Stimulated activated CD8-positive, alpha-beta memory T cell treated with anti-CD3 and anti-CD28 coated beads, Interleukin-15, amount 100 ng/mL, for 4 hours (primary cell): ENCODE measurements around the gene CCDC107.
"Not testable (repeated sequence)": the region's sequence is repeated elsewhere in the genome, so short reads cannot be mapped to it uniquely, and the experiment has no call there.

ENCODE experiments used
- DNase-seq, 2 donors: peaks; one replicate each; pipeline ENCODE4 v3.0.0-alpha.2; 2020; ENCODE audit warnings: low read depth in 2 of 2

The CCDC107 gene, protein sequence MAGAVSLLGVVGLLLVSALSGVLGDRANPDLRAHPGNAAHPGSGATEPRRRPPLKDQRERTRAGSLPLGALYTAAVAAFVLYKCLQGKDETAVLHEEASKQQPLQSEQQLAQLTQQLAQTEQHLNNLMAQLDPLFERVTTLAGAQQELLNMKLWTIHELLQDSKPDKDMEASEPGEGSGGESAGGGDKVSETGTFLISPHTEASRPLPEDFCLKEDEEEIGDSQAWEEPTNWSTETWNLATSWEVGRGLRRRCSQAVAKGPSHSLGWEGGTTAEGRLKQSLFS

DNA sequence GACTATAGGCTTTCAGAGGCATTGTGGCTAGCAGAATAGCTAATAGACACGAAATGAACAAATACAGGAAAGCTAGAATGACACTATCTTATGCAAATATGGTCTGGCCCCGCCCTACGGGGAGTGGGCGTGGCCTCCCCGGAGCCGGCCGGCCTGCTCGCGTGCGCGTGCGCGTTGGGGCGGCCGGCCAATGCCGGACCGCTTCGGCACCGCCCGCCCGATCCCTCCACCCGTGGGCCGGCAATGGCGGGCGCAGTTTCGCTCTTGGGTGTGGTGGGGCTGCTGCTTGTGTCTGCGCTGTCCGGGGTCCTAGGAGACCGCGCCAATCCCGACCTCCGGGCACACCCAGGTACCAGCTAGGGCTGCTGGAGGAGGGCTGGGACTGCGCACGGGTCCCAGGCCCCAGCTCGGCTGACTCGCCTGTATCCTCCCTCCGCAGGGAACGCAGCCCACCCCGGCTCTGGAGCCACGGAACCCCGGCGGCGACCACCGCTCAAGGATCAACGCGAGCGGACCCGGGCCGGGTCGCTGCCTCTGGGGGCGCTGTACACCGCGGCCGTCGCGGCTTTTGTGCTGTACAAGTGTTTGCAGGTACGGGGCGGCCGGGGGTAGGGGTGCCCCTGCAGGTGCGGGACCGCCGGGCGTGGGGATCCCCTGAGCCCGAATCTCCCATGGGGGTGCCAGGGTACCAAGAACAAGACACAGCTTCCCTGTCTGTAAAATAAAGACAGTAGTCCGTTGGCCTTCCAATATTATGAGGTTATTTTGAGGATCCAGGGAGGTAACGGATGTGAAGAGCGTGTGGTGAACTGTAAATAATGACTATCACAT lies at the start of gene CCDC107:
Gene CCDC107, plus strand, starts transcription at position 156 of the 831 bp plus-strand sequence. Its CDS starts 88 bp downstream, at position 244.
- DNase-seq, result peak; percentile 68 to 71

DNA sequence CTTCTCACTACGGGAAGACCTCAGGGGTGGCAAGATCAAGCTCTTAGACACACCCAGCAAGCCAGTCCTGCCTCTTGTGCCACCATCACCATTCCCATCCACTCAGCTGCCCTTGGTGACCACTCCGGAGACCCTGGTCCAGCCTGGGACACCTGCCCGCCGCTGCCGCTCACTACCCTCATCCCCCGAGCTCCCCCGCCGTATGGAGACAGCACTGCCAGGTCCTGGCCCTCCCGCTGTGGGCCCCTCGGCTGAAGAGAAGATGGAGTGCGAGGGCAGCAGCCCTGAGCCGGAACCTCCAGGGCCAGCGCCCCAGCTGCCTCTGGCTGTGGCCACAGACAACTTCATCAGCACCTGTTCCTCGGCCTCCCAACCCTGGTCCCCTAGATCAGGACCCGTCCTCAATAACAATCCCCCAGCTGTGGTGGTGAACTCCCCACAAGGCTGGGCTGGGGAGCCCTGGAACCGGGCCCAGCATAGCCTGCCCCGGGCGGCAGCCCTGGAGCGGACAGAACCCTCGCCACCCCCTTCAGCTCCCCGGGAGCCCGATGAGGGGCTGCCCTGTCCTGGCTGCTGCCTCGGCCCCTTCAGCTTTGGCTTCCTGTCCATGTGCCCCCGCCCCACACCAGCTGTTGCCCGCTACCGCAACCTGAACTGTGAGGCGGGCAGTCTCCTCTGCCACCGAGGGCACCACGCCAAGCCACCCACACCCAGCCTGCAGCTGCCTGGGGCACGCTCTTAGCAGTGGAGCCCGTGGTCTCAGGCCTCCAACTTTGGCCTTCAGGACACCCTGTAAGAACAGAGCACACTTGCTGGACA lies 48.9 kb upstream of the CCDC107 start:
- no peak for DNase-seq

DNA sequence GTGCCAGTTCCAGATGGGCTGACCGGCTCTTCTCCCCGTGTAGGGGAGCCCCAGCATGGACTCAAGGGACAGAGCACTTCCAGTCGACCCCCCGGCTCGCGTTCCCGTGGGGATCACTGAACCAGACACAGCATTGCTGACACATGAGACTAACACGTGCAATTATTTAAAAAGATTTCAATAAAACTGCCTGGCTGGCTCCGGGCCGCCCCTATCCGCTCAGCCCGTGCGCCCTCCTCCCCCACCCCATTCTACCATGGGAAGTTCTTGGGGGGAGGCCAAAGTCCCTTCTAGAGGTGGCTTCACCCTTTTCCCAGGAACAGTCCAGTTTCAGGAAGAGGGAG lies 48.3 kb upstream of the CCDC107 start:
- DNase-seq, result no peak

DNA sequence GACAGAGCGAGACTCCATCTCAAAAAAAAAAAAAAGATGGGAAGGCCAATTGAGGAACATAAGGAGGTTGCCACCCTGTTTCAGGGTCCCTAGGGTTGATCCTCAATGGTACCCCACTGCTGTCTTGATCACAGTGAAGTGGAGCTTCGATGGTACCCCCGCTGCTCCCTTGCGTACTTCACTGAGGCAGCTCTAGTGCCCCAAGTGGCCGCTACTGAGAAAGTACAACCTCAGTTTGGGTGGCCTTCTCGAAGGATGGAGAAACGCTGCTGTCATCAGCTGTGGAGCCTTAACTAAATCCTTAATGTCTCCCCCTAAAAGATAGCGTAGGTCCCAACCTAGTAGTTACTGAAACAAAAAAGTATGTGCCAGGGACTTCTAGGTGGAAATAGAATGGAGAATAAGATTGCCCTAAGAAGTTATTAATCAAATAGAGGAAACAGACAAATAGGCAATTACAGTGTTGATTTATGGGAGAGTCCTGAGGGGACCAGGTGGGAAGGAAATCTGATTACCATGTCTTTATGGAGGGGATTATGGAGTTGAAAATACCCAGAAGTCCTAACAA lies 46.8 kb upstream of the CCDC107 start:
- DNase-seq, result no peak

DNA sequence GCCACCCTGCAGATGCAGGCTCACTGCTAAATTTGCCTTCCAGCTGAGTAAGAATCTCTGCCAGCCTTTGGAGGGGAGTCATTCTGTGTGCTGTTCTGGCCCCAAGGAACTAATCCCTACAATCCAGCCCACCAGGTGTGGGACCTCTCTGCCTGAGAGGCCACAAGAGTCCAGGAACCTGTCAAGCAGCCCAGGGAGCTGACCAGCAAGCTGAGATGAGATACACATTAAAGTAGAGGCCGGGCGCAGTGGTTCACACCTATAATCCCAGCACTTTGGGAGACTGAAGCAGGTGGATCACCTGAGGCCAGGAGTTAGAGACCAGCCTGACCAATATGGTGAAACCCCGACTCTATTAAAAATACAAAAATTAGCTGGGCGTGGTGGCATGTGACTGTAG lies 46.0 kb upstream of the CCDC107 start:
- DNase-seq, result not testable (repeated sequence)

DNA sequence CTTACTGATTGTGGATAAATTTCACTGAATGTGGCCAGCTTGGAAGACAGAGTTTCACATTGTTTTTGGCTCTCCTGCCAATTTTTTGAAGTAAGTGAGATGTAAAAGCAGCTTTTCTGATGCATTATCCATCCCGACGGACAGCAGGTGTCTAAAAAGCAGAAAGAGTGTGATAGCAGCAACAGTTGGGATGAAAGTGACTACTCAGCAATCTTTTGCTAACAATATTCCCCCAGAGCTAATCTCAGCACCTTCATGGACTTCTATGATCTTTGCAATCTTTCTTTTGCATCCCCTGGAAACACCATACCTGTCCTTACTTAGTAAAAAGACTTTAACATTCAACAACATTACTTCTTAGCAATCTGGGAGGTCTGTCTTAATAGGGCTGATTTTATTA lies 45.2 kb upstream of the CCDC107 start:
- DNase-seq, result no peak

DNA sequence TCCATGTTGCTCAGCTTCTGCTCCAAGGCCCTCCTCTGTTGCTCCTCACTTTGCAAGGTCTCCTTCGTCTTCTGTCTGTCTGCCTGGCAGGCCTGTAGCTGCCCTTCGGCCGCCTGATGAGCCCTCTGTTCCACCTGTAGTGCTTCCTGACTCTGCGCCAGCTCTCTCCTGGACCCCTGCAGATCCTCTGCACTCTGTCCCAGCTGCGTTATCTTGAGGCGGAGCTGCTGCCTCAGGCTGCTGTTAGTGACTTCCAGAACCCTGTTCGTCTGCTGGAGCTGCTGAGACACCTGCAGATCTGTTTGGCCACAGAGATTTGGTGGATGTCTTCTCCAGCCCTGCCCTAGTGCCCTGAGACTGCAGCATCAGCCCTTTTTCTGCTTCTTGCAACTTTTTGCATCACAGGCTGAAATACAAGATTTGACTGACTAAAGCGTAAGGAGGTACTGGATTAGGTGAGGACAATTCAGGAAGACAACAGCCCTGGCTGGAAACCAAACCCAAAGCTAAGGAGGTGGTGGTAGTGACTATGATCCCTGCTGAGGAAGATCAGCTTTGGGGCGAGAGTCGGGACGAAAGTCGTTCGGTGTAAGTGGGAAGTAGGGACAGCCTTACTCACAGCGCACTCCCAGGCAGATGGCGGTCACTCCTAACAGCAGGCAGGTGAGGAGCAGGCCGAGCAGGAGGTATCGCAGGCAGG lies 42.0 kb upstream of the CCDC107 start:
- DNase-seq, result no peak

DNA sequence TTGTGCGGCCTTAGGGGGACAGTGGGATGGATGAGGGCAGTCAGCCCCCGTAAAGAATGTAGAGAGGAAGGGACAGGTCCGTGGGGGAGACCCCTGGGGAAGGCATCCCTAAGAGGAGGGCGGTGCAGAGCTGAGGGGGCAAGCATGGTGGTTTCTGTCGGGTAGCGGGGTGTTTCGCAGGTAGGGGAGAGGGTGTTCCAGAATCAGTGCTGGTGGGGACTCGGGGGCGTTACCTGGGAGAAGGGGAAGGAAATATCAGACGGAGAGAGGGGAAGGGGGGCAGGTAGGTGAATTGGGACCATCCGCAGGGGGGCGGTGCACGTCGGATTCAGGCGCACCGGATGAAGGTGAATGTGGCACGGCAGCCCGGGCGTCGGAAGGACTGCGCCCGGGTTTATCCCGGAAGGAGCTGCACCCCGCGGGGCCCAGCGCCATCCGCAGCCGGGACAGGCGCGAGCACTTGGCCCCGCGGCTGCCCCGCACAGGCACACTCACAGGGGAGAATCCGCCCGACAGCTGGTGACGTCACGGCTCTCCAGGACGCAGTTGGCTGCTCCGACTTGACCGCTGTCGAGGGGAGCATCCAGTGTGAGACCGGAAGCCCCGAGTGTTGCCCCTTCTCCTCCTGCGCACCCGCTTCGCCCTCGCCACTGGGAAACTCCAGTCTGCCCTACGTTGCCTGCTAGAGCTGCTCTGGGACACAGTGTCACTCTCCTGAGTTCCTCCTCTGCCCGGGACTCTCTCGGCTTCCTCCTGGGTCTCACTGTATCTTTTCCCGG lies 41.2 kb upstream of the CCDC107 start:
- DNase-seq, result peak; percentile 50 to 57

DNA sequence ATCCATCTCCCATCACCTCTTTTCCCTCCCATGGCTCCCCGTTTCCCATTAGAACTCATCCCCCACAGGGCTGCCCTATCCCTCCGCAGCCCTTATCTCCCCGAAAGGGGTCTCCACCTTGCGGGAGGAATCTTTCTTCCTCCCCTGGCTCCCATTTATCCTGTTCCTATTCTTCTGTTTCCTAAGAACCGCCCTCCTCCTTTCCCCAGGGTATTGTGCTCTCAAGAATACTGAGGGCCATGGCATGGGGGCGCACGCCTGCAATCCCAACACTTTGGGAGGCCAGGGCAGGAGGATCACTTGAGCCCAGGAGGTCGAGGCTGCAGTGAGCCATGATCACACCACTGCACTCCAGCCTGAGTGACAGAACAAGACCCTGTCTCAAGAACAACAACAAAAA lies 40.5 kb upstream of the CCDC107 start:
- DNase-seq, result no peak

DNA sequence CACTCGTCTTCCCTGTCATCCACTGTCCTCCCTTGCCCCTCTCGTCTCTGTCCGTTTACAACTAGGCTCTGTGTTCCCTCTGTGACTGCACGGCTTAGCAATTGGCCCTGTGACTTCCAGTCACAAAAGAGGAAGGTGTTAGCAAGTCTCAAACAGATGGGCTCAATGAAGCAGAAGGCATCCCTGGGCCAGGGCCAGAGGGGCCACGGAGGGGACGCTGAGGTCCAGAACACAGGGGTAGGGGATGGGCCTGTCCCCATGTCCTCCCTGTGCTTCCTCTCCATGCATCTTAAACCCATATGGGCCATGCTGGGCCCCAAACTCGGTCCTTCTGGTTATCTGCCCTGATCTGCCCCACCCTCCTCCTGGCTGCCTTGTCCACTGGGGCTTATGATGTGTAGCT lies 39.8 kb upstream of the CCDC107 start, which contains the start of gene CD72:
Gene CD72, minus strand, starts transcription at position 89 of the 403 bp plus-strand sequence. CDS start 110 bp downstream, outside the sequence.
- DNase-seq, result no peak

DNA sequence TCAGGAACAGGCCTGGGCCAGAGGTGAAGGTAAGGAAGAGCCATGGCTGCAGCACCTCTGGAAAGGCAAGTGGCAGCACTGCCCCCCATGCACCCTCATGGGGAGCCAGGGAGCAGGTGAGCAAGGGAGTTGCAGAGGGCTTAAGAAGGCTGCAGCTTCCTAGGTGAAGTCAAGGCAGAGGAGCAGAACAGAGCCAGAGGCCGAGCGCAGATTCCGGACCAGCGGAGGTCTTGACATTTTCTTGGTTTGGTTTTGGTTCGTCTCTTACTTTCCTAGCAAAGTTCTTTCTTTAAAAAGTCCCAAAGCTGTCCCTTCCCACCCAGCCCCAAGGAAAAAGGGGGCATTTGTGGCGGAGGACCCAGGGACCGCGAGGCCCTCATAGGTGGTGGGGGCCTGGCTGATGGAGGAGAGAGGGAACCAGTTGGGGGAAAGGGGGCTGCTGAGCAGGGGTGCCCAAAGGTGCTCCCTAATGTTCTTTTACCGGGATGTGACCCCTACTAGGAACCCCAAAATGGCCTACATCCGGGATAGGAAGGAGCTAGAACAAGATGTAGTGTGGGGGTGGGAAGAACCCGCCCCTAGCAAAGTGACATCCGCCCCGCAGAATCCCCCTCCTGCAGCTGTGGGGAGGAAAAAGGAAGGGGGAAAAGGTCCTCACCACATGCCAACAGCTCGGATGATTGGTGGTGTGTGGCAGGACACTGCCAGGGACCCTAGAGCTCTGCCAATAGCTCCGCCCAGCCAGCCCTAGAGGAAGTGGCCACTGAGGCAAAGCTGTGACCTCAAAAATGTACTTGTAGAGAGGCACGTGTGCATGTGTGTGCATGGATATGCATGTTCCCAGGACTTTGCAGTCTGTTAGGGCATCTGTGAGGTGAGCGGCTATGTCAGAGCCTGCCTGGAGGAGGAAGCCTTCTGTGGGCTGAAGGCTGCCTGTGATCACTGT lies 39.0 kb upstream of the CCDC107 start:
- peak in 1 of 2 donors; percentile 25 for DNase-seq

DNA sequence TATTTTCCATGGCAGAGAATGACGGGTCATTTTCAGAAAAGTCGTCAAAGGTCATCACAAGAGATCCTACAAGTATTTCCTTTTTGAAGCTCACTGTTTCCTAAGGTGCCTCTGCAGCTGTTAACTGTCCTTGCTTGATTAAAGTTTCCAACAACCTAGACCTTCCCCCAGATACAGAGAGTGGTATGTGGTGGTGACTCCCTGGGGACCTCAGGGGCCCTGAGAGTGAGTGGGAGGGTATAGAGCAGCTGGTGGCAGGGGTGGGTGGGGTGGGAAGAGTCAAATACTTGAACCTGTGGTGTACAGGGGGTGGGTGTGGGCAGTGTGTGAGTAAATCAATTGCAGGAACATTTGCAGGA lies 38.3 kb upstream of the CCDC107 start:
- DNase-seq, result no peak

DNA sequence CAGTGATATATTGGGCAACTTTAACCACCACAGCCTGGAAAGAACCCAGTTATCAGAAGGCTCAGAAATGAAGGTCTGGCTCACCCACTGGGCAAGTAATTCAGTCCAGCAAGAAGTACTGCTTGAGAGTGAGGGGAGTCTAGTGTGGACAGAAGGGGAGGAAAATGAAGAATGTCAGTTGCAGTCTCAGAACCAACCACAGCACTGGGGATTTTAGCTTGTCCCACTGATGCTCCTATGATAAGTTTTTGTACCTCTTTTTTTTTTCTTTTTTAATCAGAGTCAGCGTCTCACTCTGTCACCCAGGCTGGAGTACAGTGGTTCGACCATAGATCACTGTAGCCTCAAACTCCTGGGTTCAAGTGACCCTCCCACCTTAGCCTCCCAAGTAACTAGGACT lies 30.5 kb upstream of the CCDC107 start:
- DNase-seq, result no peak

DNA sequence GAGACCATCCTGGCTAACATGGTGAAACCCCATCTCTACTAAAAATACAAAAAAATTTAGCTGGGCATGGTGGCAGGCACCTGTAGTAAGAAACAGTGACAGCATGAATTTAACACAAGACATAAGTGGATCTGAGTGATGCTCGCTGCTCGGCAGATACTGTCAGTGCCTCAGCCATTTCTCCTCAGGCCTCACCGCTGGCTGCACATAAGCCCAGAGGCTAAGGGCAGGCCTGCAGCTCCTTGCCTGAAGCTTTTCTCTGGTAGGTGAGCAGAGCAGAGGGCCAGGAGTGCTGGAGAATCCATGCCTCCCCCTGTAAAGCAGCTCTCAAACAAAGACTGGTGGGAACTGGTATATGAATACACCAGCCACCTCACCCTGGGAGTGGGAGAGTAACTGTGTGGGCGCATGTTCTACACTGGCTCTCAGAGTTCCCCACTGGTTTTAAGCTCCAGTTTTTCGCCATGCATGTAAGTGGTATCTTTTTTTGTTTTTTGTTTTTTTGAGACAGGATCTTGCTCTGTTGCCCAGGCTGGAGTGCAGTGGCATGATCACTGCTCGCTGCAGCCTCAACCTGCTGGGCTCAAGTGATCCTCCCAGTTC lies 29.6 kb upstream of the CCDC107 start:
- DNase-seq, result no peak

DNA sequence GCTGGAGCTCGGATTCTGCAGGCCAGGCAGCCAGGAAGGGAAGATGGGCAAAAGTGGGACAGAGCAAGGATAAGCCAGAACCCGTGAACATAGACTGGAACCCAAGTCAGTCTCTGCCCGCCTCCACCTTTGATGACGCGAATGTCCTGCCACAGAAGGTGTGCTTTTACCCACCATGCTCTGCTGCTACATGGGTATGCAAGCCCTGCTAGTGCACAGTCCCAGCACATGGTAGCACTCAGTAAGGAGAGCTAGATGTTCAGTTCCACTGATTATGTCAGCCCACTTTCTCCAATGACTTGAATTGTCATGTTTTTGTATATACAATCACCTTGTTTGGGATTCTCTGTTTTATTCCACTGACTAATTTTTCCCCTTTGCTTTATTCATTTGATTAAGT lies 28.5 kb upstream of the CCDC107 start:
- no peak for DNase-seq

DNA sequence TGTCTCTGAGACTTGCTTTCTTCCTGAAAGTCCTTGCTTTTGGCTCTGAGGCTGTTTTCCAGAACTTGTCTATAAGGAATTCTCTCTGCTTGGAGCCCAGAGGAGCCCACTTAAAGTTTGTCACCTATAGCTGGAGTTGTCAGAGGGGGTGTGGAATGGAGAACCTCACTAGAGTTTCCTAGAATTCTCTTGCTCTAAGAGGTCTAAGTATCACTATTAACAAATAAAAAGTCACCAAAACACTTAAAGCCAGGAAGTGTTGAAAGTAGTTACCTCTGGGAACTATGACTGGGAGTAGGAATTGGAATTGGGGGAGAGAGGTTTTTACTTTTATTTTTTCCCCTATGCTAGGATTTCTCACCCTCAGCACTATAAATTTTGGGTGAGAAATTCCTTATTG lies 22.4 kb upstream of the CCDC107 start:
- no peak for DNase-seq

DNA sequence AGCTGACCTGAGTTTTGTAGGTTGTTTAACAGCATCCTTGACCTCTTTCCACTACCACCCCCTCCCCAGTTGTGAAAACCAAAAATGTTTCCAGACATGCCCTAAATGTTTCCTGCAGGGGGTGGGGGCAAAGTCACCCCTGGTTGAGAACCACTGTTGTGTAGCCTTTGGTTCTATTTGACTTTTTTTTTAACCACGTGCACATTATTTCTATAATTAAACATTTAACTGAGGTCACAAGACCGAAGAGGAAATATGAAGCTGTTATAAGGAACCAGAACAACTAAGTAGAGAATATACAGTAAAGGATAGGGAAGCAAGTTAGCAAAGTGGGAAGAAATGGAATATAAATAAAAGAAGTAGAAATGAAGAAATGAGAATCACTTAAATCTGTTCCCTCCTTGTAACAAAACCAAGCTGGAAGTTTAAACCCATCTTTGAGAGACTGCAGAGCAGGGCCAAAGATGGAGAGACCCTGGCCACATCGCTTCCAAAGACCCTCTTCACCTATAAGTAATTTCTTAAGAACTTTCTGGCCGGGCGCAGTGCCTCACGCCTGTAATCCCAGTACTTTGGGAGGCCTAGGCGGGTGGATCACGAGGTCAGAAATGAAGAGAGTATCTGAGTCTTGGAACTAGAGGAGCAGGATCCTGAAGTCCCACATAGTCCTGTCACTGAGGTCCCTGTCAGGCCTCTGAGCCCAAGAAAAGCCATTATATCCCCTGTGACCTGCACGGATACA lies 21.8 kb upstream of the CCDC107 start:
- no peak for DNase-seq

DNA sequence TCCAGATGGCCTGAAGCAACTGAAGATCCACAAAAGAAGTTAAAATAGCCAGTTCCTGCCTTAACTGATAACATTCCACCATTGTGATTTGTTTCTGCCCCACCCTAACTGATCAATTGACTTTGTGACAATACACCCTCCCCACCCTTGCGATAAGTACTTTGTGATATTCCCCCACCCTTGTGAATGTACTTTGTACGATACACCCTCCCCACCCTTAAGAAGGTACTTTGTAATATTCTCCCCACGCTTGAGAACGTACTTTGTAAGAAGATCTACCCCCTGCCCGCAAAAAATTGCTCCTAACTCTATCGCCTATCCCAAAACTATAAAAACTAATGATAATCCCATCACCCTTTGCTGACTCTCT lies 21.2 kb upstream of the CCDC107 start:
- DNase-seq, result not testable (repeated sequence)
